ENCODE results near the gene BAIAP2. TPM values are rescaled to one million over a fixed set of nuclear protein-coding genes. Genes with fewer than 3 reads are reported as not detected.

Gene BAIAP2
- total RNA-seq, 1 donor from 2014 or later = 50.9 TPM

- DNase-seq (ENCODE audit: low spot score) (no peak), ATAC-seq (no peak)
- intact Hi-C loops (cut with DNase I) = no loop called here
Measured at GRCh38 chr17:81156866-81157805, 122.2 kb downstream of the BAIAP2 start.

DNA sequence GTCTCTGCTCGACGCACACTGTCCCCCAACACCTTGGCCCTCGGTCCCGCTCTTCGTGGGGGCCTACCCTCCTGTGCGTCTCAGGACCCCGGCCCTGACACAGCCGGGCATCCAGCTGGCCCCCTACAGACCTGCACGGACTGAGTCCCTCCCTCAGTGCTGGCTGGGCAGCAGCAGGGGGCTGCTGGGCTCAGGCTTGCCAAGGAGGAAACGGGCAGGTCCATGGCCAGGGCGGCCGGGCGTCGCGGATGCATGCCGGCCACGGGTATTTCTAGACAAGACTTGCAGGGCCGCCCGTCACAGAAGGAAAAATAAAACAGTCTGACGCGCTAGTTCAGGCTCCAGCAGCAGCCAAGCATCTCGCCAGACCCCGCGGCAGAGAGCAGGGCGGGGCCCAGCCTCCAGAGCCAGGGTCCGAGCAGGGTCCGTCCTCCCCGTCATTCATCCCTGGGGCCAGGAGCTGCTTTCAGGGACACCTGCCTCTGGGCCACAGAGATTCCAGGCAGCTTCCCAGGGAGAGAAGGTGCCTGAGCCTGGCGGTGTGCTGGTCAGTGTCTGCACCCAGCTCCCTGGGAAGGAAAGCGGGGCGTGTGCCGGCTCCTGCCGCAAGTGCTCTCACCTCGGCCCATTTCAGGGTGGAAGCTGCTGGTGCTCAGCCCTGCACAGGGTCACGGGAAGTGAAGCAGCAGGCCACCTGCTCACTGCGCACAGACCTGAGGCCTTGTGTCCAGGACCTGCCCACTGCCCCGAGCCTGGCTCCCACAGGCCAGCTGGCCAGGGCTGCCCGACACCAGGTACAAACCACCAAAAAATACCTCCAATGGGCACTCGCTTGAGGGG, 123.1 kb downstream of the BAIAP2 start:
- DNase-seq (ENCODE audit: low spot score) = no peak
- no peak for ATAC-seq
- intact Hi-C loops (cut with DNase I) = no loop called here

DNA sequence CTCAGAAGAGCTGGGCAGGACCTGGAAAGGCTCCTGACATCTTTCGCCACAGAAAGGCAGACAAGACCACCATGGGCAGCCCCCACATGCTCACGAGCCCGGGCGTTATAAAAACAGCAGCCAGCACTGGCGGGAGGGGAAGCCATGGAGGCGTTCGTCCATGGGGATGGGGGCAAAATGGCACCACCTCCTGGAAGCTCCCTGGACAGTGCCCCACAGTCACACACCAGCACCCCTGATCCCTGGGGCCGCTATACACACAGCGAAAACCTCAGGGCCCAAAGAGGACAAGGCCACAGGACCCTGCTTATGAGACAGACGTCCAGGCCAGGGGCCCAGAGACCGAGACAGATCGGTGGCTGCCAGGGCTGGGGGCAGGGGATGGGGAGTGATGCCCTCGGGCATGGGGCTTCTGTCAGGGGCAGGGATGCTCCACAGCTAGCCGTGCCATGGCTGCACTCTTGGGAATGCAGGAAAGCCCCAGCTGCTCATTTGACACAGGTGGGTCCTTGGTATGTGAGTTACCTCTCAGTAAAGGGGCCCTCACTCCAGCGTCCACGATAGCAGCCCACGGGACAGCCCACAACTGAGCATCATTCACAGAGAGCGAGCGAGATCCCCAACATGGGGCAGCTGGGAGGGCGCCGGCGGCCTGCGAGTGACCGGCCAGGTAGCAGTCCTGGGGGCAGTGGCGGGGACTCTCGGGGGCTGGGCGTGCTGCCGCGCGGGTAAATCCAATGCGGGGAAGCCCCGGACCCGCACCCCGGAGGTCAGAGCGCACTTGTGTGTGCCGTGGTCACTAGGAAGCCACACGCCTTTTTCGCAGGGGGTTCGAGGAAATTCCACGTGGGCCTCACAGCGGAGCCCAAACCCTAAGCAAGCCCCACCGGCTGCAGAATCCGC, 124.0 kb downstream of the BAIAP2 start:
- intact Hi-C loops (cut with DNase I) = no loop called here

GRCh38 chr17:81159611-81160265, 124.8 kb downstream of the BAIAP2 start:
- intact Hi-C loops (cut with DNase I) = no loop called here

More for the DNA sequence above, 124.0 kb downstream of the BAIAP2 start:
- no peak for ATAC-seq
- DNase-seq (ENCODE audit: low spot score) = no peak

DNA sequence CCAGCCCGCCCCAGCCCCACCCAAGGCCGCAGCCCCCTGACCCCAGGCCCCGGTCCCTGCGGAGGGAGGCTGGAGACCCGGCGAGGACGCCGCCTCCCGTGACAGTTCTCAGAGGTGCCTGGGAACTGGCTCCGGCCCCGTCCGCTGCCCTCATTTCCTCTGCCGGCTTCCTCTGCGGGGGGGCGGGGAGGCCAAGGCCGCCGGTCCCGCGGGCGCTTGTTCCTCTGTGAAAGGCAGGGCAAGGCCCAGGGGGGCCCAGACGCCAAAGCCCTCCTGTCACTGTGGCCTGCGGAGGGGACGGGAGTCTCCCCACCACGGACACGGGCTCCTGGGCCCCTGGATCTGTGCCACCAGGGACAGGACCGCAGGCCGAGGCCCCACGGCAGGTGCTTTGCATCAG, 125.4 kb downstream of the BAIAP2 start:
- peak; percentile 21 for ATAC-seq
- intact Hi-C loops (cut with DNase I) = no loop called here
- DNase-seq (ENCODE audit: low spot score) = no peak

More at GRCh38 chr17:81159611-81160265, 124.8 kb downstream of the BAIAP2 start:
- DNase-seq (ENCODE audit: low spot score) (no peak), ATAC-seq (no peak)

- ATAC-seq = peak; percentile 61
- no peak for DNase-seq (ENCODE audit: low spot score)
- intact Hi-C loops (cut with DNase I) = no loop called here
Measured at GRCh38 chr17:81160747-81161453, 125.9 kb downstream of the BAIAP2 start.

- ATAC-seq (no peak), DNase-seq (ENCODE audit: low spot score) (no peak)
- intact Hi-C loops (cut with DNase I) = no loop called here
Measured at GRCh38 chr17:81161536-81161935, 126.6 kb downstream of the BAIAP2 start.

DNA sequence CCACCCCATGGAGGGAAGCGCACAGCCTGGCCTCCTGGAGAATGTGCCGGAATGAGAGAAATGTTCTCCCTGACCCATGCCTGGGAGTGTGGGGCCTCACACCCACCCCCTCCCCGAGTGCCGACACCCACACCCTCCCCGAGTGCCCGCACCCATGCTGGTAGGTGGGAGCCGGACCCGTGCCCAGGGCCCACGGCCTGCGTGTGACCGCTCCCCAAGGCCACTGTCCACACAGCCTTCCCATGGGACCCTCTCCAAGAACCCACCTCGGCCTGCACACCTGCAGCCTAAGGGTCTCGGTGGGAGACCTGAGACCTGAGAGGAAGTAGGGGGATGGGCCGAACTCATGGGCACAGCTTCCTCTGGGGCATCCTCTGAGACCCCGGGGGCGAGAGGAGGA, 127.0 kb downstream of the BAIAP2 start:
- DNase-seq (ENCODE audit: low spot score) = no peak
- intact Hi-C loops (cut with DNase I) = no loop called here

DNA sequence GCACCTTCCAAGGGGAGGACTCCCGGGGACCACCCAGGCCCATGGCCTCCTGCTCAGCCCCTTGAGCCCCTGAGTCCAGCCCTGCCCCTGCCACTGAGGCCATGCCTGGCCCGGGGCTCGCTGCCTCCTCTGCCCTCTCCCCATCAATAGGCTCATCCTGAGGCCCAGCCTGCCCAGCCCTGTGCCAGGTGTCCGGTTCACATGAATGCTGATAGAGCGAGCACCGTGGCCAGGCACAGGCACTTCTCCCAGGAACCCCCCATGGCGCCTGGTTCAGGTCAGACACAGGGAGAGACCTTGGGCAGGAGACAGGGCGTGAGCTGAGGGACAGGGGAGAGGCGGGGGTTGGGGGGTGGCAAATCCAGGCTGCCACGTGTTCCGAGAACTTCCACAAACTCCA, 127.5 kb downstream of the BAIAP2 start:
- intact Hi-C loops (cut with DNase I) = no loop called here
- ATAC-seq = no peak
- no peak for DNase-seq (ENCODE audit: low spot score)

More for the DNA sequence above, 127.0 kb downstream of the BAIAP2 start:
- ATAC-seq = no peak

- no peak for DNase-seq (ENCODE audit: low spot score)
- no peak for ATAC-seq
- intact Hi-C loops (cut with DNase I) = no loop called here
Measured at GRCh38 chr17:81163051-81163695, 128.2 kb downstream of the BAIAP2 start.

DNA sequence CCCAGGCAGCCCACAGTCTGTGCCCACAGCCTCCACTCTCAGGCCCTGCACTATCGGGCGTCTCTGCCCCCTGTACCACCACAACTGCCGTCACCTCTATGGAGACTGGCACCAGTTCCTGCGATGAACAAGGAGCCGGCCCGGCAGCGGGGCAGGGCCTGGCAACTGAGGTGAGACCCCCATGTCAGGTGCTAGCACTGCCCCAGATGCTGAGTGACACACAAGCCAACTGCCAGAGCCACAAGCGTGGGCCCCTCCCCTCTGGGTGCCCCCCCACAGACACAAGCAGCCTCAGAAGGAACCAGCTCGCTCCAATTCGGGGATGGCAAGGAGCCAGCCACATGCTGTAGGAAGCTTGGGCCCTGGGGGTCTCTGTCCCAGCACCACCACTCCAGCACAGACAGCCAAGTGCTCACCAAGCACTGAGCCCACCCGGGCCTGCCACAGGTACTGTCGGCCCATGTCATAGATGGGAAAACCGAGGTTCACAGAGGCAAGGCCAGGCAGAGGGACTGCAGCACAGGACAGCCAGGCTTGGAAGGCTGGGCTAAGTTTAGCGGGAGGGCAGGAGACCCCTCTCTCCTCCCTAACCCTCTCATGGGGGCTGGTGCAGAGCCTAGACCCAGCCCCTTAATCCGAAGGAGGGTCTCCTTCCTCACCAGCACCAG, 128.9 kb downstream of the BAIAP2 start:
- intact Hi-C loops (cut with DNase I) = no loop called here
- ATAC-seq = no peak

DNA sequence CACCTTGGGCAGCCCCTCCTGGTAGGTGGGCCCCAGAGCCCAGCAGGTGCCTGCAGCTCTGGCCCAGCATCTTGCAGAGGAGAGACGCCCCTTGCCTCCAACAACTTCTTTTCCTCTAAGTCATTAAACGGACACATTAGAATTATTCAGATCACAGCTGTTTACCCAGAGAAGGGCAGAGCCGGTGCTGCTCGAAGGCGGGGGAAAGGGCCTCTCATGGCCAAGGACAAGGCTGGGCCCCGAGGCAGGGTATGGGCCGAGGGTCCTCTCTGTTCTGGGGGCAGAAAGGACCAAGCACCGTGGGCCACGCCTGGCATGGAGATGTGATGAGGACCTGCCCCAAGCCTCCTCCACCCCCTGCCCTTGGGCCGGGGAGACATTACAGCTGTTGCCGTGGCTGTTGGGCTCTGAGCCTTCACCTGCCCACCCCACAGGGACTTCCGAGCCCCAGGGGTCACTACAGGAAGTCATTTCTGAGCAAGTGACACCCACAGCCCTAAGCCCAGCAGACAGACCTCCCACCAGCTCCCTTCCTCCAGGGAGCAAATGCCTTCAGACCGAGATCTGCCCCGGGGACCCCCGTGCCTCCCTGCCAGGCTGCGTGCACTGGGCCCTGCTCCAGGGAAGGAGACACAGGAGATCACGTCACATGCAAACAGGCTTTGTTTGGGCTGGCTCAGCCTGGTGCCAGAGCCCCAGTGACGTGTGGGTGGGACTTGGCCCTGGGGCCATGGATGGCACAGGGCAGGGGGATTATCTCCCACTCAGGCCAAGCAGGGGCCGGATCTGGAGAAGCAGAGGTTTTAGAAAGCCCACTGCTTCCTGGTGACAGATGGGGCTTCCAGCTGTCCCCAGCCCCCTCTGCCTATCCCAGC, 129.7 kb downstream of the BAIAP2 start:
- ATAC-seq = peak; percentile 65
- intact Hi-C loops (cut with DNase I) = no loop called here
- no peak for DNase-seq (ENCODE audit: low spot score)

More for the DNA sequence above, 128.9 kb downstream of the BAIAP2 start:
- DNase-seq (ENCODE audit: low spot score) = no peak

DNA sequence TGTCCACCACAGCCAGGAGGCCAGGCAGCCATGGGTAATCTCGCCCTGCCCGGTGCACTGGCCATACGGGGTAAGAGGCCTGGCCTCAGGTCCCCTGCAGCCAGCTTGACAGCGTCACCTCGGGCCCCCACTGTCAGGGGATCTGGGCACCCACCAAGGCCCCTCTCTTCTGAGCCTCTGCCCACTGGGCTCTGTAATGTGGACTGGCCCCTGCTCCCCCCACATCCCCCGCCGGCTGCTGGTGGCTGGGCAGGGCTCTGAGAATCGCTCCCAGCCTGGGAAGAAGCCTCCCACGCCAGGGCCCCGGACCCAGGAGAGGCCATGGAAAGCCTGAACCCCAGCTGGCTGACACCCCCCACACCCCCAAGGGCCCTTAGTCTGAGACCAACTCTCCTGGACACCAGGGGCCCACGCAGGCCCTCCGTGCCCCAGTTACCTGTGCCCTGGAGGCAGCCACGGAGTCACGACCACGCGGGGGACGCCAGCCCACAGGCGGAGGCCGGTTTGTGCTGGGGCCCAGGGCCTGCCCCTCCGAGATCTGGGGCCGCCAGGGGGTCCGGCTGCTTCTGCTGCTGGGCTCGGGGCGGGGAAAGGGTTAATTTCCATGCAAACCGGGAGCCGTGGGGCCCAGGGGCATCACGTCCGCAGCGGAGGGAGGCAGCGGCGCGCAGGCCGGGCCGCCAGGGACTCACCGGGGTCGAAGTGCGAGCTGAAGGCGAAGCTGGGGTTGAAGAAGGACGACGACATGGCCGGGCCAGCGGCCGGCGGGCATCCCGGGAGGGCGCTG, 130.5 kb downstream of the BAIAP2 start, which contains the start of gene PVALEF:
Gene PVALEF (plus strand): TSS at position 262 of the 787 bp plus-strand sequence. CDS start 15,720 bp downstream, outside the sequence.
- intact Hi-C loops (cut with DNase I) = no loop called here
- ATAC-seq = peak; percentile 50
- no peak for DNase-seq (ENCODE audit: low spot score)

GRCh38 chr17:81166033-81166492, 131.1 kb downstream of the BAIAP2 start, which contains the start of gene AATK:
AATK (minus strand) TSS chr17:81166221; CDS start chr17:81165992, 229 bp downstream.
- DNase-seq (ENCODE audit: low spot score) (no peak), ATAC-seq (no peak)
- intact Hi-C loops (cut with DNase I) = no loop called here
